Right atrium auricular region (tissue), 2 donors: ENCODE measurements around the gene CRYBG3. TPM values are rescaled to one million over a fixed set of nuclear protein-coding genes. Genes with fewer than 3 reads are reported as not detected.

Source experiments
- DNase-seq: peaks from one replicate; pipeline ENCODE4 v3.0.0-alpha.2; 2019; ENCODE audit warnings: low spot score
- H3K27ac ChIP-seq, 2 donors: fragments of 200-600 bp; sonication (generic); 1 replicate in 1 of 2; 2 replicates in 1 of 2; pipeline ENCODE4 v1.5.1; 2016 to 2019
- H3K27me3 ChIP-seq, 2 donors: fragments of 200-600 bp; sonication (generic); one replicate each; pipeline versions ENCODE4 v1.5.1 to v1.6.0; 2017 to 2019
- H3K36me3 ChIP-seq: fragments of 200-600 bp; sonication (generic); one replicate; pipeline ENCODE4 v1.5.1; 2016
- H3K4me1 ChIP-seq, 2 donors: fragments of 200-600 bp; sonication (generic); one replicate each; pipeline versions ENCODE4 v1.5.1 to v1.6.0; 2017 to 2019
- H3K4me3 ChIP-seq, 2 donors: fragments of 200-600 bp; sonication (generic); 1 replicate in 1 of 2; 2 replicates in 1 of 2; pipeline ENCODE4 v1.5.1; 2017 to 2019; ENCODE audit warnings: mild to moderate bottlenecking in 1 of 2, moderate library complexity in 1 of 2
- H3K9me3 ChIP-seq, 2 donors: fragments of 200-600 bp; sonication (generic); one replicate each; pipeline ENCODE4 v1.5.1; 2019
- total RNA-seq, 2 donors: library from RNA; depleted of rRNA; stranded (reverse); fragments of >200 nt; gene quantifications; one replicate each; pipeline ENCODE4 v1.1.0, GENCODE V29; 2016
- TF ChIP-seq, protein P1 (sequence below), 2 donors: fragments of 200-600 bp; sonication (generic); IDR thresholded peaks; one replicate each; pipeline ENCODE4 v1.5.1; 2019; ENCODE audit warnings: antibody characterized with exemption in 2 of 2

The CRYBG3 gene
- total RNA-seq, 2 donors from 2014 or later: 17.6 to 18.6 TPM

DNA sequence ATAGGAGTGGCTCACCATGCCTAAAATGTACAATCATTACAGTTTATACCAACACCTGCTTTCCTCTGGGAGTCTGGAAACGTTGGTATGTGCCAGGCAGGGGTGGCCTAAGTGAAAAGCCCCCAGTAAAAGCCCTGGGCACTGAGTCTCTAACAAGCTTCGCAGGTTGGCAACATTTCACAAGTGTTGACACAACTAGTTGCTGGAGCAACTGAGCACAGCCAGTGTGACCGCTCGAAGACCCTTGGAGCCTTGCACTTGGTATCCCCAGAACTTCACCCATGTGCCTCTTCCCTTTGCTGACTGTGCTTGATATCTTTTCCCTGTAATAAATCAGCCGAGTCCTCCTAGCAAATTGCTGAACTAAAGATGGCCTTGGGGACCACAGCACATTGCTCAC is 147.7 kb downstream of the CRYBG3 start:
- Histone ChIP-seq H3K9me3 (no peaks in the 10 kb centered on the region), H3K27ac (no peak overlapping the region), H3K4me3 (no peak overlapping the region), H3K27me3 (no peaks in the 10 kb centered on the region), H3K36me3 (no peaks in the 10 kb centered on the region), H3K4me1 (peaks cover 0 to 29% of the 10 kb centered on the region in 2 donors)
- TF ChIP-seq, protein P1, sequence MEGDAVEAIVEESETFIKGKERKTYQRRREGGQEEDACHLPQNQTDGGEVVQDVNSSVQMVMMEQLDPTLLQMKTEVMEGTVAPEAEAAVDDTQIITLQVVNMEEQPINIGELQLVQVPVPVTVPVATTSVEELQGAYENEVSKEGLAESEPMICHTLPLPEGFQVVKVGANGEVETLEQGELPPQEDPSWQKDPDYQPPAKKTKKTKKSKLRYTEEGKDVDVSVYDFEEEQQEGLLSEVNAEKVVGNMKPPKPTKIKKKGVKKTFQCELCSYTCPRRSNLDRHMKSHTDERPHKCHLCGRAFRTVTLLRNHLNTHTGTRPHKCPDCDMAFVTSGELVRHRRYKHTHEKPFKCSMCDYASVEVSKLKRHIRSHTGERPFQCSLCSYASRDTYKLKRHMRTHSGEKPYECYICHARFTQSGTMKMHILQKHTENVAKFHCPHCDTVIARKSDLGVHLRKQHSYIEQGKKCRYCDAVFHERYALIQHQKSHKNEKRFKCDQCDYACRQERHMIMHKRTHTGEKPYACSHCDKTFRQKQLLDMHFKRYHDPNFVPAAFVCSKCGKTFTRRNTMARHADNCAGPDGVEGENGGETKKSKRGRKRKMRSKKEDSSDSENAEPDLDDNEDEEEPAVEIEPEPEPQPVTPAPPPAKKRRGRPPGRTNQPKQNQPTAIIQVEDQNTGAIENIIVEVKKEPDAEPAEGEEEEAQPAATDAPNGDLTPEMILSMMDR (IDR thresholded peaks at IDR 0.05): no peak
- no peak for DNase-seq

DNA sequence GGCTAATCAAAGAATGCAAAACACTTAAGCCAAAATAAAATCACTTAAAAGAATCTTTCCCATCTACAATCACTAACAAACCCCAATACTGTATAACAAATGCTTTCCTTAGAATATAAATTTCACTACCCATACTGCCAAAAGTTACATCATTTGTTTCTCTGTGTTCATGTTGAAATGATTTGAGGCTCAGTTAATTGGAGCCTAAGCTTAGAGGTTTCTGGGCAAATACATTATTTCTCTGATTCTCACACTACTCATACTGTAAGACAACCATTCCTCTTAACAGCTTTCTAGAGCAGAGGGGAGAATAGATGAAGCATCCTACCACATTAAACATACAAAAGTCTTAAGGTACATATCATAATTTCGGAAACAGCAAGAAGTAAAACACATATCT is 148.3 kb downstream of the CRYBG3 start:
- DNase-seq: no peak
- H3K27ac ChIP-seq: no peak overlapping the region
- TF ChIP-seq, protein P1 (IDR thresholded peaks at IDR 0.05): no peak
- H3K27me3 ChIP-seq: no peaks in the 10 kb centered on the region
- no peaks in the 10 kb centered on the region for H3K36me3 ChIP-seq
- no peak overlapping the region for H3K4me3 ChIP-seq
- no peaks in the 10 kb centered on the region for H3K9me3 ChIP-seq
- H3K4me1 ChIP-seq: peaks cover 0 to 29% of the 10 kb centered on the region in 2 donors

DNA sequence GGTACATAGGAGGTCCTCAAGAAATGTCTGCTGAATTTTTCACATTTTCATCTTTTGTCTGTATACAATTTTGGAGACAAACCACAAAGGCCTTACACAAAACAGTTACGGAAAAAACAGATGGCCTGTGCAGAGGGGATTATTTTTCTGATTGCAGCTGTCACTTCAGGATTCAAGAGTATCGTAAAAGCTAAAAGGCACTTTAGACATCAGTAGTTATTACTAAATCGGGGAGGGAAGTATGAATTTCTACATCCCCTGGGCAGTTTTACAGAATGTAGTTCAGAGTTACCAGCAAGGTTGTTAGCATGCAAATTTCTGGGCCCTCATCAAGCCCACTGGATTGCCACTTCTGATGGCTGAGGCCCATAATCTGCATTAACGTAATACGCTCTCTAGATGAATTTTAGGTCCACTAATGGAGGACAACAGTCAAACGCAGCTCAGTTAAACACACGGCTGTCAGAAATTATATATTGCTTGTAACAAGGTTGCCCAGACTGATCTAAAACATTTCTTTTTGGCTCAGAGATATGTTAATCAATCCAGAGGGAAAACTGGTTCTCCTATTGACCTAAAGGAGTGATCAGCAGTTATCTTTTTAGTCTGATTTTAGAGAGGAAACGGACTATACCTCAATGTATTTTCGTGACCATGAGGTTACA is 149.3 kb downstream of the CRYBG3 start:
- H3K36me3 ChIP-seq: no peaks in the 10 kb centered on the region
- H3K27ac ChIP-seq: peak overlapping the region; percentile 87 to 90
- TF ChIP-seq, protein P1 (IDR thresholded peaks at IDR 0.05): no peak
- peak overlapping the region; percentile 64 to 90 for H3K4me3 ChIP-seq
- H3K27me3 ChIP-seq: no peaks in the 10 kb centered on the region
- peaks cover 0 to 25% of the 10 kb centered on the region in 2 donors for H3K4me1 ChIP-seq
- no peak for DNase-seq
- no peaks in the 10 kb centered on the region for H3K9me3 ChIP-seq

DNA sequence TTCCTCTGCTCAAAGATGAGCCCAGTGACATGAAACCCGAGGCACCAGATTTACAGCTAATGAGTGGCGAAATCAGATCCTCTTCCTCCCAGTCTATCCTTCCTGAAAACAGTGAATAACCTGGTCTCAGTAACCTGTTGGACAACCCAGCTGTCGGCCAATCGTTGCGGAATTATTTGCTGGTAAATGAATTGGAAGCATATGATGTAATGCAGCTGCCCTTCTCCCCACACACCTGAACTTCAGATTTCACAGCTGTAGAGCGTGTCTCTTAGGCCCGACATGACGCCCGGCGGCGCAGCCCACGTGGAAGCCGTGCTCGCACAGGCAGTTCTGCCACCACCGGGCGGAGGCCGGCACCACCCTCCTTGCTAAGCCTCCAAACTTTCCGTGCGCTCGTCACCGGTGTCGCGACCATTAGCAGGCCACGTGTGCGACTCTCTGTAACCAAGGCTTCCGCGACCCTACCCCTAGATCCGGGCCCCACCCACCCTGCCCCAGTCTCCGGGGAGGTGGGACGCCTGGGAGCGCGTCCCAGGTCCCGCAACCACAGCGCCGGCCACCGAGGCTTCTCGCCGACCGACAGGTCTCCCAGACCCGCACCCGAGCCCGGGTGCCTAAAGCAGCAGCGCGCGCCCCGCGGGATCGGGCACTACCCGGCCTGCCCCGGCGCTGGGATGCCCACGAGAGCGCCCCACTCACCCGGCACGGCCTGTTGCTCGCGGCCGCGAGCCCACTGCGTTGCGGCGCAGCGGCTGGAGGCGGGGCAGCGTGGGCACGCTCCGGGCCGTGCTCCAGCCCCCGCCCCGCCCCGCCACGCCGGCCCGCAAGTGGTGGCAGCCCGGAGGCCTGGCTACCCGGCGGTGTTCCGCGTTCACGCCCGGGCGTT is 150.1 kb downstream of the CRYBG3 start, which contains the start of gene RIOX2:
Gene RIOX2 (minus strand): TSS at position 753 of the 889 bp plus-strand sequence. CDS start 4,838 bp downstream, outside the sequence.
- H3K27me3 ChIP-seq: no peaks in the 10 kb centered on the region
- H3K4me1 ChIP-seq: peaks cover 0 to 25% of the 10 kb centered on the region in 2 donors
- TF ChIP-seq, protein P1 (IDR thresholded peaks at IDR 0.05): peak in 1 of 2 donors; percentile 43
- peak within 1 kb of the TSS; percentile 87 to 90 for H3K27ac ChIP-seq
- DNase-seq: peak; percentile 74
- no peaks in the 10 kb centered on the region for H3K9me3 ChIP-seq
- H3K4me3 ChIP-seq: peak within 1 kb of the TSS; percentile 64 to 90
- no peaks in the 10 kb centered on the region for H3K36me3 ChIP-seq

DNA sequence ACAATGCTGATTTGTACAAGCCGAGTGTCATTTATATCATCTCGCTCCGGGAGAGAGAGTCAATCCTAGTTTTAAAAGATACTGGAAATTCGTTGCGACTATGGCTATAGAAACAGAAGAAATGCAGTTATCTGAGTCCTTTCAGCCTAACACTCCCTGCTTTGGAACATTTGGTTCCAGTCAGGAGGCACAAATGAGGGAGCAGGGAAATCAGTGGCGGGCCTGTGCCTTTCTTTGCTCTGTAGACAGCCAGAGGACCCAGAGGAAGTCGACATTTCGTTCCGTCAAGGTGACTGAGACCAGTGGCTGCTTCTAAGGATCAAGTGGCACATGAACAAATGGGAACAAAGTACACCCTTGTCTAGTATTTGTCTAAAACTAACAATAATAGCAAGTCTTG is 151.2 kb downstream of the CRYBG3 start:
- peak overlapping the region in 1 of 2 donors; percentile 90 for H3K27ac ChIP-seq
- no peaks in the 10 kb centered on the region for H3K36me3 ChIP-seq
- H3K9me3 ChIP-seq: no peaks in the 10 kb centered on the region
- peaks cover 0 to 25% of the 10 kb centered on the region in 2 donors for H3K4me1 ChIP-seq
- TF ChIP-seq, protein P1 (IDR thresholded peaks at IDR 0.05): no peak
- no peaks in the 10 kb centered on the region for H3K27me3 ChIP-seq
- DNase-seq: no peak
- H3K4me3 ChIP-seq: peak overlapping the region in 1 of 2 donors; percentile 90
